ENCODE results near the gene SSNA1. TPM values are rescaled to one million over a fixed set of nuclear protein-coding genes. Genes with fewer than 3 reads are reported as not detected.

SSNA1 gene
- polyA plus RNA-seq, 4 donors = 68.9 to 146 (median 103) TPM

DNA sequence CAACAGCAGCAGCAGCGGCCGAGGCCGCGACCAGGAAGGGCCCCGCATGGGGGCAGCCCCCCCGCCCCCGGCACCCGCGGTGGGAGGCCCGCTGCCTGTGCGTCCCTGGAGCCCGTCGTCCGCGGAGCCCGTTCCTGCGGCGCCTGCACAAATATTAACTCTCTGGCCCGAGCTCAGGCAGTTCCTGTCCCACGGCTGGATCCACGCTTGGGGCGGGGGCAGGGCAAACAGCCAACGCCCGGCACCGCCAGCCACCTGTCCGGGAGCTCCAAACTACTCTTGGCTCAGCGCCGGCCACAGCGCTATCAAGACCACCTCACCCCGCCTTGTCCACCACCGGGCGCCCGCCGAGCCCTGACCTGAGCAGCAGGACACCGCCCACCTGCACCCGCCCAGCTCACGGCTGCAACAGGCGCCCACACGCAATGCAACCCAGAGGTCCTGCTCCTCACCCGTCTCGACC lies 18.5 kb upstream of the SSNA1 start, which contains the start of gene LRRC26:
Gene LRRC26, minus strand, starts transcription at position 156 of the 463 bp plus-strand sequence. Its CDS starts 108 bp downstream, at position 48.
- DNase-seq = peak in 1 of 2 donors; percentile 44
- peaks cover 6 to 72% (median 23%) of the 10 kb centered on the region in 3 donors for H3K27me3 ChIP-seq (ENCODE audit: control insufficient read depth in 3 of 3, insufficient read depth in 3 of 3, low read length in 3 of 3)
- H3K9me3 ChIP-seq (ENCODE audit: control insufficient read depth in 2 of 2, insufficient read depth in 1 of 2, low read depth in 1 of 2, low read length in 1 of 2) = no peaks in the 10 kb centered on the region
- H3K36me3 ChIP-seq (ENCODE audit: control insufficient read depth in 3 of 3, insufficient read depth in 2 of 3, low read depth in 1 of 3, low read length in 3 of 3) = no peaks in the 10 kb centered on the region
- 8 to 11% (median 9%) methylated on average over 19 to 41 of the region's 41 CpGs for WGBS, 3 donors
- peak within 1 kb of the TSS in 1 of 3 donors; percentile 10 for H3K27ac ChIP-seq (ENCODE audit: low read depth in 1 of 3, low read length in 2 of 3)
- peaks cover 0 to 7% (median 2%) of the 10 kb centered on the region in 3 donors for H3K4me1 ChIP-seq (ENCODE audit: control insufficient read depth in 3 of 3, insufficient read depth in 2 of 3, low read depth in 1 of 3, low read length in 2 of 3)
- no peak for FAIRE-seq
- peak within 1 kb of the TSS in 1 of 3 donors; percentile 48 for H3K4me3 ChIP-seq (ENCODE audit: low read depth in 1 of 3, low read length in 3 of 3)

DNA sequence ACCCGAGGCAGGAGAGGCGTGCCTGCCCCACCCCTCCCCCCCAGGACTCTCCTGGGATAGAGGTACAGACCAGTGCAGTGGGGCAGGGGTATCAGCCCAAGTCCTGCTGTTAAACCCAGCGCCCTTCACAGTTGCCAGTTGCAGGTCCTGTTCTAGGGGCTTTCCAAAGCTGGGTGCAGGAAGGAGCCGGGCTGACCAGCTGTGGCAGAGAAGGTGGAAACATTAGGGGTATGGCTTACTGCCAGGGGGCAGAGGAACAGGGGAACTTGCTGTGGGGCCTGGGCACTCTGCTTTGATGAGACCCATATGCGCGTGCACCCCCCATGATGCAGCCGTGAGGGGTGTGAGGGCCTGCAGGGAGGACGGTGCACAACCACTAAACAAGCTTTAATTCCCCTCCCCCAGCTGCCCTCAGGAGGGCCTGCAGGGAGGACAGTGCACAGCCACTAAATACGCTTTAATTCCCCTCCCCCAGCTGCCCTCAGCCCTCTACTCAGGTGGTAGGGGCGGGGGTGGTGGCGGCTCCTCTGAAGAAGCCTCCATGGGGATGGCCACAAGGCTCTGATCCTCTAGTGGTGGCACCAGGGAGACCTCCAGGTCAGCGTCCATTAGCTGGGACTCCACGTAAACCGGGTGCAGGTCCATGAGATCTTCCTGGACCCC lies 17.9 kb upstream of the SSNA1 start:
- H3K36me3 ChIP-seq (ENCODE audit: control insufficient read depth in 3 of 3, insufficient read depth in 2 of 3, low read depth in 1 of 3, low read length in 3 of 3) = no peaks in the 10 kb centered on the region
- H3K27ac ChIP-seq (ENCODE audit: low read depth in 1 of 3, low read length in 2 of 3) = no peak overlapping the region
- no peak for FAIRE-seq
- H3K9me3 ChIP-seq (ENCODE audit: control insufficient read depth in 2 of 2, insufficient read depth in 1 of 2, low read depth in 1 of 2, low read length in 1 of 2) = no peaks in the 10 kb centered on the region
- no peak for DNase-seq
- peaks cover 0 to 7% (median 4%) of the 10 kb centered on the region in 3 donors for H3K4me1 ChIP-seq (ENCODE audit: control insufficient read depth in 3 of 3, insufficient read depth in 2 of 3, low read depth in 1 of 3, low read length in 2 of 3)
- peaks cover 6 to 65% (median 21%) of the 10 kb centered on the region in 3 donors for H3K27me3 ChIP-seq (ENCODE audit: control insufficient read depth in 3 of 3, insufficient read depth in 3 of 3, low read length in 3 of 3)
- WGBS, 3 donors = 56 to 73% (median 67%) methylated on average over 13 to 14 of the region's 14 CpGs
- H3K4me3 ChIP-seq (ENCODE audit: low read depth in 1 of 3, low read length in 3 of 3) = no peak overlapping the region

DNA sequence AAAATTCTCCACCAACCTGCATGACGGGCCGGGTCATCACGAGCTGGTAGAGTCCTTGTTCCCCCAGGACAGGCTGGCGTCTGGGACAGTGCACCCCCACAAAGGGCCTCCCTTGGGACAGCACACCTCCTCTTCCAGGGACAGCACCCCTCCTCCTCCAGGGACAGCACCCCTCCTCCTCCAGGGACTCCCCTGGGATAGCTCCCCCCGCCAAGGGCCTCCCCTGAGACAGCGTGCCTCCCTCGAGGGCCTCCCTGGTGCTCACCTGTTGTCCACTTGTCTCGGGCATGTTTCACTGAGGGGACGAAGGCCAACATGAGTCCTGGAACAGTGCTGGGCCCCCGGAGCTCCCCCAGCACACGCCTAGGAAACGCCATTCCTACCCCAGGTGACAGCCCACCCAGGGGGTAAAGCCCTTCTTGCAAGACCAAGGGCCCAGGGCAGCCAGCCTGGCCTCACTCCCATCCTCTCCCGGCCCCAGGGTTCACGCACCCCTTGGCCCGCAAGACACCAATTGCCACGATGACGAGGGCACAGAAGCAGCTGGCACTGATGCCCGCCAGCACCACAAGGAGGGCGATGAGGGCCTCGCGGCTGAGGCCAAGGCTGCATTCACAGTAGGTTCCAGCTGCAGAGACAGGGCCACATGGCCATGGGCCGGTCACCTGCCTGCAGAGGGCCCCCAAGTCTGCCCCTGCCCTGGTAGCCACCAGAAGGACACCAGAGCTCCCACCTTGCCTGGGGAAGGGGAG lies 17.2 kb upstream of the SSNA1 start:
- Histone ChIP-seq H3K4me1 (ENCODE audit: control insufficient read depth in 3 of 3, insufficient read depth in 2 of 3, low read depth in 1 of 3, low read length in 2 of 3) (peaks cover 0 to 7% (median 5%) of the 10 kb centered on the region in 3 donors), H3K27me3 (ENCODE audit: control insufficient read depth in 3 of 3, insufficient read depth in 3 of 3, low read length in 3 of 3) (peaks cover 6 to 58% (median 15%) of the 10 kb centered on the region in 3 donors), H3K27ac (ENCODE audit: low read depth in 1 of 3, low read length in 2 of 3) (no peak overlapping the region), H3K9me3 (ENCODE audit: control insufficient read depth in 2 of 2, insufficient read depth in 1 of 2, low read depth in 1 of 2, low read length in 1 of 2) (no peaks in the 10 kb centered on the region), H3K4me3 (ENCODE audit: low read depth in 1 of 3, low read length in 3 of 3) (no peak overlapping the region), H3K36me3 (ENCODE audit: control insufficient read depth in 3 of 3, insufficient read depth in 2 of 3, low read depth in 1 of 3, low read length in 3 of 3) (no peaks in the 10 kb centered on the region)
- FAIRE-seq (no peak), DNase-seq (no peak)
- WGBS, 3 donors = 81 to 82% (median 82%) methylated on average over 22 of the region's 22 CpGs

DNA sequence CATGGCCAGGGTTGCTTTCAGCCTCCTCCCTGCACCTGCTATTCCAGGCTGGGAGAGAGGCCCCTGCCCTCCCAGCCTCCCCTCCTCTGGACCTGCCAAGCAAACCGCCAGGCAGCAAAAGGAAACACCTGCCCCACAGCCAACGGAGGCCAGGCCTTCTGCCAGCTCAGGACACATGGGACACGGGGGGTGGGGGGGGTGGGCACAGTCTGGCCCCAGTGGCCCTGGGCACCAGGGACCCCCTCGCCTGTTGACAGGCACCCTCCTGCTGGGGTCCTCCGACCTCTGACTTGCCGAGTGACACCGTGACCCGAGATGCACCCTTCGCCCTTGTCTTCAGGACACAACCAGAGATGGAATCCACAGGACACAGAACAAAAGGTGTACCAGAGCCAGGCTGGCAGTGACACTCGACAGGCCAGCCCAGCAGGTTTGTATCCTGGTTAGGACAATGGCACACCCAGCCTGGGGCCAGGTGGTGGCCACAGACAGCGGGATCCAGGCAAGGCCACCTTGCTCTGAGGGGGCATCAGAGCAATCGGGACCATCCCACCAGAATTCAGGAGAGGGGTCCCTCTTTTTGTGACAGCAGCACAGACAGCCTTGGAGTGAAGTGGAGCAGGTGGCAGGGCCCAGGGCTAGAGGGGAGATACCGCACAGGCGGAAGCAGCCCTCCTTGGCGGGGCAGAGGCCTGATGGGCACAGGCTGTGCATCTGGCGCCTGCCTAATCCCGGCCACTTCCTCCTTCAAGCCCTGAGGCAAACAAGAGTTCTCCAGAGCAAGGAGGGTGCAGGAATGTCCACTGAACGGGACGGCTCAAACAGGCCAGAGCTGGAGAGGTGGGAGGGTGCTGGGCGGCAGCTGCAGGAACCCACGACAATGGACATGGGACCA lies 15.3 kb upstream of the SSNA1 start:
- Histone ChIP-seq H3K9me3 (ENCODE audit: control insufficient read depth in 2 of 2, insufficient read depth in 1 of 2, low read depth in 1 of 2, low read length in 1 of 2) (no peaks in the 10 kb centered on the region), H3K4me3 (ENCODE audit: low read depth in 1 of 3, low read length in 3 of 3) (no peak overlapping the region), H3K4me1 (ENCODE audit: control insufficient read depth in 3 of 3, insufficient read depth in 2 of 3, low read depth in 1 of 3, low read length in 2 of 3) (peaks cover 0 to 7% (median 5%) of the 10 kb centered on the region in 3 donors), H3K27me3 (ENCODE audit: control insufficient read depth in 3 of 3, insufficient read depth in 3 of 3, low read length in 3 of 3) (peaks cover 6 to 41% (median 9%) of the 10 kb centered on the region in 3 donors), H3K36me3 (ENCODE audit: control insufficient read depth in 3 of 3, insufficient read depth in 2 of 3, low read depth in 1 of 3, low read length in 3 of 3) (peaks cover 0 to 15% (median 3%) of the 10 kb centered on the region in 3 donors), H3K27ac (ENCODE audit: low read depth in 1 of 3, low read length in 2 of 3) (peak overlapping the region in 1 of 3 donors; percentile 23)
- no peak for DNase-seq
- WGBS, 3 donors = 21 to 53% (median 30%) methylated on average over 18 to 21 of the region's 21 CpGs
- FAIRE-seq = no peak

DNA sequence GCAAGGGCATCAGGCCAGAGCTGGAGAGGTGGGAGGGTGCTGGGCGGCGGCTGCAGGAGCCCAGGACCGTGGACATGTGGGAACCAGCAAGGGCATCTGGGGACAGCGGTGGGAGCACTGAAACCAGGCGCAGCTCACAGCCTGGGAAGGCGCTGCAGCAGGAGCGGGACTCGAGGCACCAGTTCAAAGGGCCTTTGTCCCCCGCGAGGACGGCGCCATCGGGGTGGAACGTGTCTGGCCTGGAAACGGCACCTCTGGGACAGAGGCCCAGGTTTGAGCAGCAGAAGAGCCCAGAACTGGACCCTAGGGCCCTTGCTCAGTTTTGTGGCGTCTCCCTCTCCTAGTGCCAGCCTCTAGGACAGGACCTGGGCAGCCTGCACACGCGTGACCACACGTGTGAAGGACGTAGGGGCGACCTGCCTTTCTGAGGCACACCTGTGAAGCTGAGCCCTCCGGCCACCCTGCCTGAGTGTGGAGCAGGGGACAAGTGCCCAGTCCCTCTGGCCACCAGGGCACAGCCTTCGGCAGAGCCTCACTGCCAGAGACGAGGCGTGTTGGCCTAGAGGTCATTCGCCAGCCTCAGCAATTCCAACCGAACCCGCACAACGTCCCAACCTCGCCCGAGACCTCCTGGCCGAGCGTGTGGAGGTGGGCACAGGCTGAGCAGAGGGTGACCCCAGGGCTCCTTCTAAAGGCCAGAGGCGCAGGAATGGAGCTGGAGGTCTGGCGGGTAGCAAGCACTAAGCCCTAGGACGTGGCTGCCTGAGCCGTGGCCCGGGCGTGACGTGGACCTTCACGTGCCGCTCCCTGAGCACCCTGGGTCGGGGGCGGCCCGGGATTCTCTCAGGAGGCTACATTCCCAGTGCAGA lies 14.4 kb upstream of the SSNA1 start:
- peaks cover 3 to 24% (median 10%) of the 10 kb centered on the region in 3 donors for H3K36me3 ChIP-seq (ENCODE audit: control insufficient read depth in 3 of 3, insufficient read depth in 2 of 3, low read depth in 1 of 3, low read length in 3 of 3)
- H3K4me1 ChIP-seq (ENCODE audit: control insufficient read depth in 3 of 3, insufficient read depth in 2 of 3, low read depth in 1 of 3, low read length in 2 of 3) = peaks cover 0 to 7% (median 5%) of the 10 kb centered on the region in 3 donors
- peaks cover 6 to 34% (median 9%) of the 10 kb centered on the region in 3 donors for H3K27me3 ChIP-seq (ENCODE audit: control insufficient read depth in 3 of 3, insufficient read depth in 3 of 3, low read length in 3 of 3)
- no peak overlapping the region for H3K4me3 ChIP-seq (ENCODE audit: low read depth in 1 of 3, low read length in 3 of 3)
- no peak for DNase-seq
- no peak overlapping the region for H3K27ac ChIP-seq (ENCODE audit: low read depth in 1 of 3, low read length in 2 of 3)
- WGBS, 3 donors = 46 to 74% (median 60%) methylated on average over 40 to 45 of the region's 45 CpGs
- H3K9me3 ChIP-seq (ENCODE audit: control insufficient read depth in 2 of 2, insufficient read depth in 1 of 2, low read depth in 1 of 2, low read length in 1 of 2) = no peaks in the 10 kb centered on the region
- FAIRE-seq = no peak

DNA sequence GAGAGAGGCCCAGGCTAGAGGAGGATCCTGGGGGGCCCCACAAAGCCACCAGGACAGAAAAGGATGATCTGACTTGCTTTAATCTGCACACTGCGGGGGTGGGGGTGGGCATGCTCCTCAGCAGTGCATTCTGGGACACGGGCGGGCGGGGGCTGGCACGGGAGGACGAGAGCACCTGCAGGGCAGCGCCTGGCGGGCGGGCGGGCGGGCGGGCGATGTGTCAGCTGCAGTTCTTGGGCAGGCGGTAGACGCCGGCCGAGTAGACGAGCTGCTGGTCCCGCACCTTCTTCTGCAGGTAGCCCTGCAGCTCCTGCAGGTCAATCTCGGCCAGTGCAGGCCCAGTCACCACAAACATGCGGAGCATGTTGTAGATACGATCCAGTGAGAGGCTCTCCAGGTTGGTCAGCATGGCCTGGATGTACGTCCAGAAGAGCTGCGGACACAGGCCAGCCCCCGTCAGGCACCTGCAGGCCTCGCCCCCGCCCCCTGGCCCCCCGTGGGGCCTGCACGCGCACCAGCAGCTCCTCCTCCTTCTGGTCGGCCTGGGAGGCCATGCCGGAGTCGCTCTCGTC lies 13.7 kb upstream of the SSNA1 start:
- no peak for FAIRE-seq
- no peak for DNase-seq
- H3K9me3 ChIP-seq (ENCODE audit: control insufficient read depth in 2 of 2, insufficient read depth in 1 of 2, low read depth in 1 of 2, low read length in 1 of 2) = no peaks in the 10 kb centered on the region
- peaks cover 0 to 5% (median 4%) of the 10 kb centered on the region in 3 donors for H3K4me1 ChIP-seq (ENCODE audit: control insufficient read depth in 3 of 3, insufficient read depth in 2 of 3, low read depth in 1 of 3, low read length in 2 of 3)
- no peak overlapping the region for H3K27ac ChIP-seq (ENCODE audit: low read depth in 1 of 3, low read length in 2 of 3)
- 5 to 39% (median 21%) methylated on average over 30 to 34 of the region's 34 CpGs for WGBS, 3 donors
- peaks cover 3 to 32% (median 11%) of the 10 kb centered on the region in 3 donors for H3K36me3 ChIP-seq (ENCODE audit: control insufficient read depth in 3 of 3, insufficient read depth in 2 of 3, low read depth in 1 of 3, low read length in 3 of 3)
- no peak overlapping the region for H3K4me3 ChIP-seq (ENCODE audit: low read depth in 1 of 3, low read length in 3 of 3)
- peaks cover 0 to 33% (median 9%) of the 10 kb centered on the region in 3 donors for H3K27me3 ChIP-seq (ENCODE audit: control insufficient read depth in 3 of 3, insufficient read depth in 3 of 3, low read length in 3 of 3)

DNA sequence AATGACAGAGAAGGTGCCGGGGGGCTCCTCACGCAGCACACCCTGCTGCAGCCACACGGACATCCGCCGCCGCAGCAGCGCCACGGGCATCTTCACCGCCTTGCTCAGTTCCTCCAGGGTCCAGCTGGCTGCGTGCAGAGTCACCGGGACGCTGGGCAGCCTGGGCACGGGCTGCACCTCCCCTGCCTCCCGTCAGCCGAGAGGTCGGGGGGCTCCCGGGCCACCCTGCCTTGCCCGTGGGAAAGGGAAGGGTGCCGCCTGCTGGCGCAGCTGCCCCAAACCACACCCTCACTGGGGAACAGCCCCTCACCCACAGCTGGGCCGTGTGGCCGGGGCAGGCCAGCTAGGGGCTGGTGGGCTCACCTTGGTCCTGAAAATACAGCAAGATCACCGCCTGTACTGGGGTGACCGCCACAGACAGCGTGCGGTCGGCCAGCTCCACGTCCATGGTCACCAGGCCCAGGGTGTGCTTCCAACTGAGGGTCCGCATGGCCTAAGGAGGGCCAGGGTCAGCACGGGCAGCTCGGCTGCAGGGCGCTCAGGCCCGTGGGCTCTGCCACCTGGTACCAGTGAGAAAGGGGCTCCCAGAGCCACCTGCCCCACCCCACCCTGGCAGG lies 13.0 kb upstream of the SSNA1 start:
- Histone ChIP-seq H3K4me3 (ENCODE audit: low read depth in 1 of 3, low read length in 3 of 3) (no peak overlapping the region), H3K27ac (ENCODE audit: low read depth in 1 of 3, low read length in 2 of 3) (no peak overlapping the region), H3K4me1 (ENCODE audit: control insufficient read depth in 3 of 3, insufficient read depth in 2 of 3, low read depth in 1 of 3, low read length in 2 of 3) (peaks cover 0 to 3% (median 2%) of the 10 kb centered on the region in 3 donors), H3K36me3 (ENCODE audit: control insufficient read depth in 3 of 3, insufficient read depth in 2 of 3, low read depth in 1 of 3, low read length in 3 of 3) (peaks cover 9 to 38% (median 13%) of the 10 kb centered on the region in 3 donors), H3K9me3 (ENCODE audit: control insufficient read depth in 2 of 2, insufficient read depth in 1 of 2, low read depth in 1 of 2, low read length in 1 of 2) (no peaks in the 10 kb centered on the region), H3K27me3 (ENCODE audit: control insufficient read depth in 3 of 3, insufficient read depth in 3 of 3, low read length in 3 of 3) (peaks cover 0 to 27% (median 4%) of the 10 kb centered on the region in 3 donors)
- FAIRE-seq (no peak), DNase-seq (no peak)
- 20 to 38% (median 30%) methylated on average over 23 to 33 of the region's 33 CpGs for WGBS, 3 donors
